GM06990 (cell line): ENCODE measurements around the gene ADAP1.

ENCODE experiments used
- DNase-seq: peaks from one replicate; pipeline ENCODE4 v3.0.0-alpha.2; 2011; ENCODE audit not compliant: insufficient read length; ENCODE audit errors: extremely low read depth
- H3K27me3 ChIP-seq: replicated peaks from 2 replicates; pipeline ENCODE4 v1.6.0; 2011; ENCODE audit warnings: low read length; ENCODE audit not compliant: control insufficient read depth, insufficient read depth
- H3K36me3 ChIP-seq: 2 replicates; pipeline ENCODE4 v1.5.1; 2011; ENCODE audit warnings: low read length; ENCODE audit not compliant: control insufficient read depth, insufficient read depth
- H3K4me3 ChIP-seq: replicated peaks from 2 replicates; pipeline ENCODE4 v1.5.1; 2011; ENCODE audit warnings: low read depth, mild to moderate bottlenecking, control low read depth, low read length
- TF ChIP-seq, protein P1 (sequence below): IDR thresholded peaks from 2 replicates; pipeline ENCODE4 v1.5.1; 2011; ENCODE audit warnings: low read length, control low read depth, mild to moderate bottlenecking, inconsistent platforms; ENCODE audit not compliant: insufficient read depth, poor library complexity, severe bottlenecking

The ADAP1 gene

DNA sequence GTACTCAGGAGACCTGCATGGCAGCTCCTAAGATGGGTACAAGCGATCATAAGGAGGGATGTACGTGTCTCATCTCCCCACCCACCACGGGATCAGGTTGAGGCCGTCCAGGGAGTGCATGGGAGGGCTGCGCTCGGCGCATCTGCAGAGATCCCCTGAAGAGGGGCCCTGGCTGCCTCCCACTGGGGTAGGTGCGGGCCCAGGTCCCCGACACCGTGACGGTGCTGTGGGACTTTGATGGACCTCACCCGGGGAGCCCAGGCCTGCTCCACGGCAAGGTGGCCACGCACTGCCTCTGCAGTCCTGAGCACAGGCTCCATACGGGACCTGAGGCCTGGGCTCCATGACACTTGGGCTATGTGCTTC is 65.5 kb downstream of the ADAP1 start:
- TF ChIP-seq, protein P1, sequence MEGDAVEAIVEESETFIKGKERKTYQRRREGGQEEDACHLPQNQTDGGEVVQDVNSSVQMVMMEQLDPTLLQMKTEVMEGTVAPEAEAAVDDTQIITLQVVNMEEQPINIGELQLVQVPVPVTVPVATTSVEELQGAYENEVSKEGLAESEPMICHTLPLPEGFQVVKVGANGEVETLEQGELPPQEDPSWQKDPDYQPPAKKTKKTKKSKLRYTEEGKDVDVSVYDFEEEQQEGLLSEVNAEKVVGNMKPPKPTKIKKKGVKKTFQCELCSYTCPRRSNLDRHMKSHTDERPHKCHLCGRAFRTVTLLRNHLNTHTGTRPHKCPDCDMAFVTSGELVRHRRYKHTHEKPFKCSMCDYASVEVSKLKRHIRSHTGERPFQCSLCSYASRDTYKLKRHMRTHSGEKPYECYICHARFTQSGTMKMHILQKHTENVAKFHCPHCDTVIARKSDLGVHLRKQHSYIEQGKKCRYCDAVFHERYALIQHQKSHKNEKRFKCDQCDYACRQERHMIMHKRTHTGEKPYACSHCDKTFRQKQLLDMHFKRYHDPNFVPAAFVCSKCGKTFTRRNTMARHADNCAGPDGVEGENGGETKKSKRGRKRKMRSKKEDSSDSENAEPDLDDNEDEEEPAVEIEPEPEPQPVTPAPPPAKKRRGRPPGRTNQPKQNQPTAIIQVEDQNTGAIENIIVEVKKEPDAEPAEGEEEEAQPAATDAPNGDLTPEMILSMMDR, result no peak
- Histone ChIP-seq H3K27me3 (no peaks in the 10 kb centered on the region), H3K36me3 (peaks cover 46% of the 10 kb centered on the region), H3K4me3 (no peak overlapping the region)
- DNase-seq, result no peak

- Histone ChIP-seq H3K27me3 (no peaks in the 10 kb centered on the region), H3K4me3 (no peak overlapping the region), H3K36me3 (peaks cover 42% of the 10 kb centered on the region)
- TF ChIP-seq, protein P1, result no peak
- DNase-seq, result no peak
Measured at GRCh38 chr7:888081-889024, 66.1 kb downstream of the ADAP1 start.

DNA sequence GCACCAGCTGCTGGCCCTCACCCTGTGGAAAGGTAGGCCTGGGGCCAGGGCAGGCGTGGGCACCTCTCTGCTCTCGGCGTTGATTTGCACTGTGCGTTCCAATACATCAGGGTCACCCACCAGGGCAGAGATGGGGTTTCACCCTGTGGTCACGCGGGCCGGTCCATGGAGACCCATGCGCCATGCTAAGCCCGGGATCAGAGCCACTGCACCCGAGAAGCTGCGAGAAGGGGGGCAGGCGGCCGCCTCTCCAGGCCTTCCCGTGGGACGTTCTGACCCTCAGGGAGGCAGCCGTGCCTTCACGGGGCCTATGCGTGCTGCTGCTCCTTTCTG is 67.0 kb downstream of the ADAP1 start:
- TF ChIP-seq, protein P1, result no peak
- DNase-seq, result no peak
- Histone ChIP-seq H3K4me3 (no peak overlapping the region), H3K36me3 (peaks cover 38% of the 10 kb centered on the region), H3K27me3 (no peaks in the 10 kb centered on the region)

DNA sequence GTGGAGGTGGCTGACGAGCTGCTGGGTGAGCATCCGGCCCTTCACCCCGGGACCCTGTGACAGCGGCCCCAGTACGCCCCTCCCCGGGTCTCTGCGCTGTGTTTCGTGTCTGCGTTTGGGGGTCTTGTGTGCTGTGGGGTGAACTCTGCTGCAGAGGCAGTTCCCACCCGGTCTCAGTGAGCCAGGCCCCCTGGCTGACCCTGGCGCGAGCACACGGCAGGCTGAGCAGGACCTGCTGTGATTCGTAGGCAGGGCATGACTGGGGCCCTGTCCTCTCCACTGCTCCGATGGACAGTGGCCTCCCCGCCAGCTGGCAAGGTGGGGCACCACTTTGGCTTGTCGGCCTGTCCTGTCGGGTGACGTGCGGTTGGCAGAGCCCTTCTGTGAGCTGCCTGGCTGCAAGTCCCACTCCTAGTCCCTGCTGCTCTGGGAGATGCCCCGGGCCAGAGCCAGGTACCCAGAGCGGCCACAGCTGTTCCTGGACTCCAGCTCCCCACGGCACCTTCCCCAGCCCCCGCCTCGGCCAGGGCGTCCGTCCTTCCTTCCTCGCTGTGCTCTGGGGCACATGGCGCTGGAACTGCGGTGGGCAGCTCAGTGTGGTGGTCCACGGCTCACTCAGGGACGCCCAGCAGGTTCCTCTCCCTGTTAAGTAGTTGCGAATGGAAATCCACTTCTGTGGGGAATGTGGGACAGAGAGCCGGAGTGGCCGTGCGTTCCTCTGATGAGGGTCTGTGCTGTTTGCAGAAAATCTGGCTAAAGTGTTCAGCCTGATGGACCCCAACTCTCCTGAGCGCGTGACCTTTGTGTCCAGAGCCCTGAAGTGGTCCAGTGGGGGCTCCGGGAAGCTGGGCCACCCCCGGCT is 67.6 kb downstream of the ADAP1 start:
- no peak for DNase-seq
- Histone ChIP-seq H3K4me3 (no peak overlapping the region), H3K36me3 (peaks cover 33% of the 10 kb centered on the region), H3K27me3 (no peaks in the 10 kb centered on the region)
- TF ChIP-seq, protein P1, result no peak

DNA sequence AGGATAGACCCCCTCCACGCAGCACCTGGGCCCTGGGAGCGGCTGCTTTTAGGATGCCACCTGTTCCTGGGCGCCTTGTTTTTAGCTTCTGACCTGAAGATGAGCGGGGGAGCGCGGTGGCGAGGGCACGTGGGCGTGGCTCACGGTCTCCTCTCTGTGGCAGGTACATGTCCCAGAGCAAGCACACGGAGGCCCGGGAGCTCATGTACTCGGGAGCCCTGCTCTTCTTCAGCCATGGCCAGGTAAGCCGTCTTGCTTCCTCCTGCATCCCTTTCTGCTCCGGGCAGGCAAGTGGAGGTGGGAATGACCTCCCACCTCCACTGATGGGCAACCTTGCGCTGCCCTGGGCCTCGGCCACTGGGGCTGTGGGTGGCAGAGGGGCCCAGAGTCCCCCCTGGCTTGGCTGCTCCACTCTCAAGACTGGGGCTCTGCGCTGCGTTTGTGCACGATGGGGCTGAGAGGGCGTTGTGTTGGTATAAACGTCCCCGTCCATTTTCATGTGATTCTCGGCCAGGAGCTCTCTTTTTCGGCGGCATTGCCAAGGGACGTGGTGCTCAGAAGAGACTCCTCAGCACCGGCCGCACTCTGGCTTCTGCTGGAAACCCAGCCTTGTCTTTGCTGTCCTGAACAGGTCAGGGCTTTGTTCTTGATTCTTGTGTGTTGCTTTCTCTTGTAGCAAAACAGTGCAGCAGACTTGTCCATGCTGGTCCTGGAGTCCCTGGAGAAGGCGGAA is 68.4 kb downstream of the ADAP1 start:
- H3K27me3 ChIP-seq, result no peaks in the 10 kb centered on the region
- H3K4me3 ChIP-seq, result no peak overlapping the region
- no peak for DNase-seq
- peaks cover 31% of the 10 kb centered on the region for H3K36me3 ChIP-seq
- TF ChIP-seq, protein P1, result no peak
